GM12865 (cell line): ENCODE results near the gene TRIM41.
"Not testable (repeated sequence)": the region's sequence is repeated elsewhere in the genome, so short reads cannot be mapped to it uniquely, and the experiment has no call there.

ENCODE experiments used
- DNase-seq: peaks from one replicate; pipeline ENCODE4 v3.0.0; 2010; ENCODE audit warnings: low read depth
- H3K4me3 ChIP-seq: 2 replicates; pipeline ENCODE4 v1.5.1; 2011; ENCODE audit warnings: mild to moderate bottlenecking, low read depth, low read length, control low read depth
- CTCF ChIP-seq: IDR thresholded peaks from 2 replicates; pipeline ENCODE4 v1.5.1; 2011; ENCODE audit warnings: low read length, control low read depth, low read depth, inconsistent platforms; ENCODE audit not compliant: insufficient read depth; ENCODE audit errors: missing control alignments

TRIM41 gene

GRCh38 chr5:181207214-181207959 is 15.7 kb upstream of the TRIM41 start:
- DNase-seq: peak; percentile 90
- no peak for TF ChIP-seq CTCF
- peak overlapping the region; percentile 67 for H3K4me3 ChIP-seq

- TF ChIP-seq CTCF: no peak
- H3K4me3 ChIP-seq: peak overlapping the region; percentile 67; the same call in 1 of the 2 replicates
- no peak for DNase-seq
Measured at GRCh38 chr5:181207960-181208253, 15.2 kb upstream of the TRIM41 start.

- not testable (repeated sequence) for H3K4me3 ChIP-seq, DNase-seq
Measured at GRCh38 chr5:181209006-181209405, 14.1 kb upstream of the TRIM41 start.

GRCh38 chr5:181210148-181210547 is 12.9 kb upstream of the TRIM41 start:
- not testable (repeated sequence) for DNase-seq, H3K4me3 ChIP-seq

GRCh38 chr5:181210698-181211097 is 12.4 kb upstream of the TRIM41 start:
- DNase-seq, H3K4me3 ChIP-seq: not testable (repeated sequence)

GRCh38 chr5:181211208-181211607 is 11.9 kb upstream of the TRIM41 start:
- no peak for TF ChIP-seq CTCF

GRCh38 chr5:181212080-181212479 is 11.0 kb upstream of the TRIM41 start:
- DNase-seq: no peak
- H3K4me3 ChIP-seq: no peak overlapping the region
- no peak for TF ChIP-seq CTCF

More at GRCh38 chr5:181211208-181211607, 11.9 kb upstream of the TRIM41 start:
- no peak for DNase-seq
- H3K4me3 ChIP-seq: no peak overlapping the region

GRCh38 chr5:181212934-181213333 is 10.1 kb upstream of the TRIM41 start:
- no peak overlapping the region for H3K4me3 ChIP-seq
- no peak for TF ChIP-seq CTCF
- no peak for DNase-seq

- DNase-seq, H3K4me3 ChIP-seq: not testable (repeated sequence)
Measured at GRCh38 chr5:181214249-181214648, 8.8 kb upstream of the TRIM41 start.
